ENCODE data around the gene CPSF3.

DNA sequence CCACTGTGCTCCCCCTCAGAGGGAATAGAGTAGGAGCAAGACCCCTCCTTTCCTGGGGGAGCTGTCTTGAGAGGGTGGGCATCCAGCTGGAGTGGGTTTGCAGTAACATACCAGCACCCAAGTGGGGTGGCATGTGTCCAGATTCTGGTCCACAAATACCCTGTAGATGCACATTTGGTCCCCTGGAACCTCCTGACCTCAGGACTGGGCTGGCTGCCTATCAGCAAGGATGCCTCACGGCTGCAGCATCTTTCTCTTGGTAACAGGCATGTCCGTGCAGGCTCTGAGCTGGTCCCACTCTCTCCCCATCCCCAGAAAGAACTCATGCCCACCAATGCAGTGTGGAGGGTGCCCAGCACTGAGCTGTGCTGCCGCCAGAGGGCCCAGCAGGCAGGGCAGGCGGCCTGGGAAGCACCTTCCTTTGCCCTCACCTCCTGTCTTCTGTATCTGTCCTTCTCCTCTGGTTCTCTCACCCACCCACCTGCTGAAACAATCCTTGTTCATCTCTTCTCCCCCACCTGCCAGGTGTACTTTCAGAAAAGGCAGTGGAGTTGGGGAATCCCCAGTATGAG is 47.5 kb upstream of the CPSF3 start:
- TF ChIP-seq, protein P1, sequence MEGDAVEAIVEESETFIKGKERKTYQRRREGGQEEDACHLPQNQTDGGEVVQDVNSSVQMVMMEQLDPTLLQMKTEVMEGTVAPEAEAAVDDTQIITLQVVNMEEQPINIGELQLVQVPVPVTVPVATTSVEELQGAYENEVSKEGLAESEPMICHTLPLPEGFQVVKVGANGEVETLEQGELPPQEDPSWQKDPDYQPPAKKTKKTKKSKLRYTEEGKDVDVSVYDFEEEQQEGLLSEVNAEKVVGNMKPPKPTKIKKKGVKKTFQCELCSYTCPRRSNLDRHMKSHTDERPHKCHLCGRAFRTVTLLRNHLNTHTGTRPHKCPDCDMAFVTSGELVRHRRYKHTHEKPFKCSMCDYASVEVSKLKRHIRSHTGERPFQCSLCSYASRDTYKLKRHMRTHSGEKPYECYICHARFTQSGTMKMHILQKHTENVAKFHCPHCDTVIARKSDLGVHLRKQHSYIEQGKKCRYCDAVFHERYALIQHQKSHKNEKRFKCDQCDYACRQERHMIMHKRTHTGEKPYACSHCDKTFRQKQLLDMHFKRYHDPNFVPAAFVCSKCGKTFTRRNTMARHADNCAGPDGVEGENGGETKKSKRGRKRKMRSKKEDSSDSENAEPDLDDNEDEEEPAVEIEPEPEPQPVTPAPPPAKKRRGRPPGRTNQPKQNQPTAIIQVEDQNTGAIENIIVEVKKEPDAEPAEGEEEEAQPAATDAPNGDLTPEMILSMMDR (IDR thresholded peaks at IDR 0.05 in 2 of 3, conservative IDR thresholded peaks at IDR 0.05 in 1 of 3; ENCODE audit: borderline replicate concordance in 1 of 3, insufficient read depth in 1 of 3, low read depth in 2 of 3, low read length in 2 of 3) = no peak
- no peak for TF ChIP-seq POLR2A (IDR thresholded peaks at IDR 0.05; ENCODE audit: borderline replicate concordance, extremely low read depth, insufficient read depth, insufficient read length)

Measured in HCT116 (cell line).